HG03139 (cell line): ENCODE results near the gene PRMT2.

Source experiments
- ATAC-seq: cut with Tn5 transposase; IDR thresholded peaks from one replicate; pipeline ENCODE4 v1.9.1; 2021; ENCODE audit not compliant: unreplicated experiment

PRMT2 gene

GRCh38 chr21:46635324-46636180, at the start of gene PRMT2:
PRMT2 (plus strand) TSS chr21:46635674; CDS start chr21:46636952, 1,278 bp downstream.
- peak; percentile 80 for ATAC-seq

- no peak for ATAC-seq
These were observed 41.2 kb upstream of the PRMT2 start for GRCh38 chr21:46594276-46594675.

GRCh38 chr21:46596201-46596600, 39.3 kb upstream of the PRMT2 start:
- no peak for ATAC-seq

- ATAC-seq = no peak
These were observed 38.4 kb upstream of the PRMT2 start for GRCh38 chr21:46597031-46597430.

GRCh38 chr21:46597896-46598343, 37.6 kb upstream of the PRMT2 start:
- no peak for ATAC-seq

GRCh38 chr21:46598581-46599572, 36.6 kb upstream of the PRMT2 start:
- no peak for ATAC-seq

GRCh38 chr21:46600305-46600704, 35.2 kb upstream of the PRMT2 start:
- no peak for ATAC-seq

- ATAC-seq = no peak
These were observed 34.5 kb upstream of the PRMT2 start for GRCh38 chr21:46600978-46601377.

- no peak for ATAC-seq
These were observed 32.2 kb upstream of the PRMT2 start for GRCh38 chr21:46603228-46603627.

GRCh38 chr21:46604329-46604974, 31.0 kb upstream of the PRMT2 start:
- no peak for ATAC-seq

GRCh38 chr21:46604975-46605766, 30.3 kb upstream of the PRMT2 start, which contains the start of gene S100B:
S100B (minus strand) TSS chr21:46605082; CDS start chr21:46602415, 2,667 bp downstream.
- no peak for ATAC-seq

GRCh38 chr21:46605767-46606426, 29.6 kb upstream of the PRMT2 start:
- ATAC-seq = no peak

GRCh38 chr21:46606427-46606813, 29.1 kb upstream of the PRMT2 start:
- no peak for ATAC-seq

GRCh38 chr21:46607636-46608035, 27.8 kb upstream of the PRMT2 start:
- no peak for ATAC-seq

GRCh38 chr21:46608672-46609111, 26.8 kb upstream of the PRMT2 start:
- ATAC-seq = no peak

- no peak for ATAC-seq
These were observed 25.3 kb upstream of the PRMT2 start for GRCh38 chr21:46610018-46610701.

GRCh38 chr21:46613391-46613790, 22.1 kb upstream of the PRMT2 start:
- no peak for ATAC-seq

GRCh38 chr21:46616050-46616449, 19.4 kb upstream of the PRMT2 start:
- no peak for ATAC-seq

GRCh38 chr21:46616656-46617055, 18.8 kb upstream of the PRMT2 start:
- no peak for ATAC-seq
